B cell (primary cell): Measurements from ENCODE around the gene APP. TPM values are rescaled to one million over a fixed set of nuclear protein-coding genes. Genes with fewer than 3 reads are reported as not detected.

Source experiments
- ATAC-seq: fragments of 200-7000 bp; cut with Tn5 transposase; one replicate; pipeline ENCODE4 v1.10.0; 2021; ENCODE audit warnings: low read depth, mild to moderate bottlenecking, moderate number of reproducible peaks, moderate library complexity
- CTCF ChIA-PET: fragments of 350-600 bp; sonication (Branson Sonifier 250); formaldehyde crosslinking; loops from one replicate; lab custom pipeline; 2021; ENCODE audit warnings: antibody characterized with exemption, inconsistent platforms; lab: Charles Lee
- POLR2A ChIA-PET: fragments of 350-600 bp; sonication (Branson Sonifier 250); formaldehyde crosslinking; loops from one replicate; lab custom pipeline; 2021; ENCODE audit warnings: antibody characterized with exemption; lab: Charles Lee
- DNase-seq: peaks from one replicate; pipeline ENCODE4 v3.0.0; 2013
- H2AFZ ChIP-seq: 2 replicates; pipeline ENCODE4 v1.6.1; 2012; ENCODE audit warnings: mild to moderate bottlenecking, low read depth, low read length; ENCODE audit not compliant: insufficient read depth, poor library complexity, severe bottlenecking
- H3K27ac ChIP-seq, 2 donors: 1 replicate in 1 of 2; 2 replicates in 1 of 2; pipeline ENCODE4 v1.5.1; 2012 to 2013; ENCODE audit warnings: low read length in 2 of 2, mild to moderate bottlenecking in 2 of 2, moderate library complexity in 1 of 2
- H3K27me3 ChIP-seq, 4 experiments: fragments of 200-600 bp in 1 of 4; sonication (generic) in 1 of 4; replicated peaks in 1 of 4; 1 replicate in 2 of 4; 2 replicates in 2 of 4; pipeline versions ENCODE4 v1.6.1 to v1.7.0; 2013 to 2016; ENCODE audit warnings: low read length in 3 of 4, mild to moderate bottlenecking in 2 of 4, mixed read lengths in 1 of 4, moderate library complexity in 1 of 4; ENCODE audit not compliant: insufficient read depth in 4 of 4, control insufficient read depth in 3 of 4; ENCODE audit errors: control extremely low read depth in 1 of 4
- H3K36me3 ChIP-seq, 2 experiments: replicated peaks in 1 of 2; 1 replicate in 1 of 2; 2 replicates in 1 of 2; pipeline versions ENCODE4 v1.6.1 to v1.7.1; 2013; ENCODE audit warnings: low read length in 1 of 2; ENCODE audit not compliant: insufficient read depth in 2 of 2, control insufficient read depth in 1 of 2; ENCODE audit errors: control extremely low read depth in 1 of 2, extremely low read depth in 1 of 2
- H3K4me1 ChIP-seq, 2 donors: fragments of 200-600 bp in 1 of 2; sonication (generic) in 1 of 2; 1 replicate in 1 of 2; 2 replicates in 1 of 2; pipeline versions ENCODE4 v1.5.1 to v1.6.1; 2013 to 2017; ENCODE audit warnings: low read length in 2 of 2; ENCODE audit not compliant: control insufficient read depth in 2 of 2, insufficient read depth in 2 of 2
- H3K4me2 ChIP-seq: replicated peaks from 2 replicates; pipeline ENCODE3; 2012; ENCODE audit warnings: mild to moderate bottlenecking, low read depth, low read length; ENCODE audit not compliant: poor library complexity, severe bottlenecking
- H3K4me3 ChIP-seq, 5 experiments: fragments of 200-600 bp in 1 of 5; sonication (generic) in 1 of 5; 1 replicate in 3 of 5; 2 replicates in 2 of 5; pipeline versions ENCODE4 v1.5.1 to v1.7.0; 2011 to 2016; ENCODE audit warnings: low read length in 4 of 5, mild to moderate bottlenecking in 4 of 5, low read depth in 2 of 5, control low read depth in 1 of 5, moderate library complexity in 1 of 5; ENCODE audit not compliant: insufficient read depth in 1 of 5; ENCODE audit errors: control extremely low read depth in 1 of 5, extremely low read depth in 1 of 5
- H3K79me2 ChIP-seq: fragments of 200-600 bp; sonication (generic); one replicate; pipeline ENCODE4 v1.6.0; 2016; ENCODE audit warnings: low read length; ENCODE audit not compliant: control insufficient read depth, insufficient read depth
- H3K9ac ChIP-seq: fragments of 200-600 bp; sonication (generic); 2 replicates; pipeline ENCODE4 v1.6.1; 2017; ENCODE audit warnings: mild to moderate bottlenecking, low read length, moderate library complexity
- H3K9me3 ChIP-seq, 3 donors: one replicate each; pipeline versions ENCODE4 v1.6.1 to v1.7.1; 2013; ENCODE audit warnings: low read length in 2 of 3; ENCODE audit not compliant: control insufficient read depth in 2 of 3, insufficient read depth in 1 of 3; ENCODE audit errors: control extremely low read depth in 1 of 3
- H4K20me1 ChIP-seq: 2 replicates; pipeline ENCODE4 v1.6.0; 2012; ENCODE audit warnings: mild to moderate bottlenecking, low read length; ENCODE audit not compliant: insufficient read depth, control insufficient read depth, poor library complexity, severe bottlenecking
- H3K27ac Mint-ChIP-seq: one replicate; pipeline ENCODE4 v1.8.0; 2021; ENCODE audit warnings: mixed read lengths
- H3K27me3 Mint-ChIP-seq: one replicate; pipeline ENCODE4 v1.8.0; 2021; ENCODE audit warnings: mixed read lengths
- H3K4me1 Mint-ChIP-seq: one replicate; pipeline ENCODE4 v1.8.0; 2021; ENCODE audit warnings: mixed read lengths
- H3K4me3 Mint-ChIP-seq: one replicate; pipeline ENCODE4 v1.8.0; 2021; ENCODE audit warnings: mixed read lengths
- H3K9me3 Mint-ChIP-seq: one replicate; pipeline ENCODE4 v1.8.0; 2022; ENCODE audit warnings: mixed read lengths; ENCODE audit not compliant: insufficient read depth
- CTCF ChIP-seq: fragments of 200-600 bp; IDR thresholded peaks from one replicate; pipeline ENCODE4 v1.8.0; 2022; ENCODE audit warnings: antibody characterized with exemption, mild to moderate bottlenecking
- EZH2 ChIP-seq: IDR thresholded peaks from 2 replicates; pipeline ENCODE4 v1.6.1; 2012; ENCODE audit warnings: borderline replicate concordance, low read depth, mild to moderate bottlenecking, moderate library complexity, low read length; ENCODE audit not compliant: insufficient read depth, poor library complexity, severe bottlenecking
- WGBS: methylation state at CpG from one replicate; pipeline ENCODE4 v1.1.5; 2013; ENCODE audit warnings: missing lambda C conversion rate; ENCODE audit not compliant: insufficient coverage; 5-methylcytosine and 5-hydroxymethylcytosine counted together
- intact Hi-C: fragments of 100-400 bp; cut with micrococcal nuclease; formaldehyde crosslinking; loops from one replicate; pipeline ENCODE4 v1.10.0; 2022
- polyA plus RNA-seq: library from polyadenylated mRNA; depleted of rRNA; stranded (reverse); fragments of >200 nt; gene quantifications from 2 replicates; pipeline ENCODE4 v1.2.3, GENCODE V29; 2012
- total RNA-seq, 2 donors: library from RNA; stranded (reverse); fragments of 120-200 nt in 1 of 2; gene quantifications; 1 replicate in 1 of 2; 2 replicates in 1 of 2; pipeline versions ENCODE4 v1.2.3 to v1.2.4, GENCODE V29; 2013 to 2022

The APP gene
- total and polyA plus RNA-seq, 2 donors (not counting 1 experiment from before 2014, with no cell fraction given): 28.3 to 34.7 TPM

- no peak for TF ChIP-seq CTCF
- Histone ChIP-seq H3K9me3 (no peaks in the 10 kb centered on the region), H3K4me1 (no peaks in the 10 kb centered on the region), H3K27me3 (no peaks in the 10 kb centered on the region), H3K4me2 (no peak overlapping the region), H3K79me2 (no peaks in the 10 kb centered on the region), H3K27ac (no peak overlapping the region), H3K9ac (no peak overlapping the region), H4K20me1 (no peaks in the 10 kb centered on the region), H2AFZ (no peak overlapping the region), H3K4me3 (no peak overlapping the region), H3K36me3 (peaks cover 0 to 8% of the 10 kb centered on the region in 2 experiments)
- POLR2A ChIA-PET: no interaction called here
- H3K9me3 Mint-ChIP-seq: no peaks in the 10 kb centered on the region
- CTCF ChIA-PET: no interaction called here
- H3K27ac Mint-ChIP-seq: no peak overlapping the region
- 100% methylated on average over 1 of the region's 4 CpGs for whole genome bisulfite sequencing
- ATAC-seq (no peak), DNase-seq (no peak)
- H3K4me3 Mint-ChIP-seq: no peak overlapping the region
- H3K4me1 Mint-ChIP-seq: peaks cover 8% of the 10 kb centered on the region
- no peaks in the 10 kb centered on the region for H3K27me3 Mint-ChIP-seq
- intact Hi-C loops: no loop called here
These were observed 172.6 kb downstream of the APP start for GRCh38 chr21:25997788-25998611.

DNA sequence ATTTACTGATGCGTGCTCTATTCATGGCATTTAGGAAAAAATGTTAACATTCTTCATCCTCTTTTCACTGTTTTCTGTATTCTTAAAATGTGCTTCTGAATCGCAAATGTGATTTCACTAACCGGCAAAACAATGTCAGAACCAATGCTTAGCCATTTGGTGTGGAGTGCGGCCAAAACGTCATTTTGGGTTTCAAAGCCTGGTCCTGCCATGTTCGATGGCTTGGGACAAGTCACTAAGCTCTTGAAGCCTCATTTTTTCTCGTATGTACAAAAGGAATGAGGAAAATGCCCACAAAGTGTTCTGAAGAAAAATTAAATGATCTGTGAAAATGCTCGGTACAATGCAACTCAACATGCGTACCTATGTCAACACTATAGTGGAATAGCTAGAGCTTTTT, 175.3 kb downstream of the APP start:
- no peak overlapping the region for H3K27ac ChIP-seq
- H3K9me3 ChIP-seq: no peaks in the 10 kb centered on the region
- ChIA-PET POLR2A (no interaction called here), CTCF (no interaction called here)
- no peak overlapping the region for H2AFZ ChIP-seq
- TF ChIP-seq EZH2: no peak
- no peak for TF ChIP-seq CTCF
- no peaks in the 10 kb centered on the region for H3K27me3 ChIP-seq
- H3K4me1 ChIP-seq: no peaks in the 10 kb centered on the region
- H3K9ac ChIP-seq: no peak overlapping the region
- Mint-ChIP-seq H3K9me3 (no peaks in the 10 kb centered on the region), H3K27ac (no peak overlapping the region), H3K4me3 (no peak overlapping the region), H3K27me3 (no peaks in the 10 kb centered on the region), H3K4me1 (peaks cover 8% of the 10 kb centered on the region)
- no peak overlapping the region for H3K4me3 ChIP-seq
- ATAC-seq: no peak
- no peak overlapping the region for H3K4me2 ChIP-seq
- no peaks in the 10 kb centered on the region for H4K20me1 ChIP-seq
- intact Hi-C loops: no loop called here
- no peak for DNase-seq
- H3K79me2 ChIP-seq: no peaks in the 10 kb centered on the region
- H3K36me3 ChIP-seq: peaks cover 0 to 1% of the 10 kb centered on the region in 2 experiments
- 100% methylated on average over 4 of the region's 9 CpGs for WGBS
